SK-N-SH (cell line): Measurements from ENCODE around the gene KLHL21. TPM values are rescaled to one million over a fixed set of nuclear protein-coding genes. Genes with fewer than 3 reads are reported as not detected.

Source experiments
- CTCF ChIA-PET: fragments of 300-600, 350-600 bp; formaldehyde crosslinking; extraction: SDS; loops from one replicate; lab custom pipeline; 2021; lab: Yijun Ruan, JAX
- POLR2A ChIA-PET: fragments of 350-600 bp; sonication (Branson Sonifier 250); formaldehyde crosslinking; extraction: SDS; loops from one replicate; lab custom pipeline; 2020; ENCODE audit warnings: antibody characterized with exemption, inconsistent platforms; lab: Yijun Ruan, JAX
- DNase-seq: peaks from one replicate; pipeline ENCODE4 v3.0.0; 2012
- H2AFZ ChIP-seq: fragments of 200-600 bp; sonication (generic); 2 replicates; pipeline ENCODE4 v1.8.1; 2016; ENCODE audit warnings: antibody characterized with exemption, mild to moderate bottlenecking, low read depth
- H3F3A ChIP-seq: fragments of 200-600 bp; sonication (generic); replicated peaks from 2 replicates; pipeline ENCODE3; 2016; ENCODE audit warnings: antibody characterized with exemption, mild to moderate bottlenecking; ENCODE audit not compliant: insufficient read depth
- H3K27ac ChIP-seq, 2 experiments: fragments of 200-500 bp in 1 of 2; fragments of 200-600 bp in 1 of 2; sonication (Bioruptor generic) in 1 of 2; sonication (generic), shearing (Covaris generic) in 1 of 2; 2 replicates each; pipeline versions ENCODE4 v1.5.1 to v1.6.1; 2014 to 2016; ENCODE audit warnings: low read depth in 2 of 2, inconsistent platforms in 1 of 2, low read length in 1 of 2, mild to moderate bottlenecking in 1 of 2, mixed read lengths in 1 of 2
- H3K27me3 ChIP-seq: fragments of 200-600 bp; sonication (generic), shearing (Covaris generic); 2 replicates; pipeline ENCODE4 v1.6.1; 2016; ENCODE audit warnings: mixed run types; ENCODE audit not compliant: insufficient read depth
- H3K36me3 ChIP-seq, 2 experiments: fragments of 200-500 bp in 1 of 2; fragments of 200-600 bp in 1 of 2; sonication (Bioruptor generic) in 1 of 2; sonication (generic) in 1 of 2; replicated peaks in 1 of 2; 2 replicates each; pipeline versions ENCODE3 to v1.5.1; 2014 to 2016; ENCODE audit warnings: low read length in 1 of 2, mild to moderate bottlenecking in 1 of 2; ENCODE audit not compliant: insufficient read depth in 2 of 2, control insufficient read depth in 1 of 2
- H3K4me1 ChIP-seq, 2 experiments: fragments of 200-500 bp in 1 of 2; fragments of 200-600 bp in 1 of 2; sonication (Bioruptor generic) in 1 of 2; sonication (generic), shearing (Covaris generic) in 1 of 2; 2 replicates each; pipeline versions ENCODE4 v1.5.1 to v1.6.1; 2014 to 2016; ENCODE audit warnings: low read depth in 1 of 2, low read length in 1 of 2, mixed run types in 1 of 2; ENCODE audit not compliant: insufficient read depth in 2 of 2, control insufficient read depth in 1 of 2
- H3K4me2 ChIP-seq: fragments of 200-600 bp; sonication (generic), shearing (Covaris generic); 2 replicates; pipeline ENCODE4 v1.6.1; 2017; ENCODE audit warnings: mixed run types
- H3K4me3 ChIP-seq, 2 experiments: fragments of 200-500 bp in 1 of 2; fragments of 200-600 bp in 1 of 2; sonication (Bioruptor generic) in 1 of 2; sonication (generic), shearing (Covaris generic) in 1 of 2; 2 replicates each; pipeline versions ENCODE4 v1.5.1 to v1.8.1; 2014 to 2016; ENCODE audit warnings: low read depth in 2 of 2, inconsistent platforms in 1 of 2, low read length in 1 of 2, mild to moderate bottlenecking in 1 of 2, mixed read lengths in 1 of 2, moderate library complexity in 1 of 2
- H3K79me2 ChIP-seq: fragments of 200-600 bp; sonication (generic); 2 replicates; pipeline ENCODE4 v1.8.1; 2017; ENCODE audit warnings: mild to moderate bottlenecking; ENCODE audit not compliant: insufficient read depth
- H3K9ac ChIP-seq: fragments of 200-600 bp; sonication (generic); 2 replicates; pipeline ENCODE4 v1.6.1; 2017; ENCODE audit warnings: mixed run types
- H3K9me2 ChIP-seq: fragments of 200-600 bp; sonication (generic); 2 replicates; pipeline ENCODE4 v1.6.1; 2017; ENCODE audit warnings: mixed run types
- H3K9me3 ChIP-seq: fragments of 200-600 bp; sonication (generic); 2 replicates; pipeline ENCODE4 v1.6.1; 2017; ENCODE audit warnings: mixed run types, mild to moderate bottlenecking, moderate library complexity
- H4K20me1 ChIP-seq: fragments of 200-600 bp; sonication (generic); 2 replicates; pipeline ENCODE4 v1.6.1; 2017; ENCODE audit warnings: mild to moderate bottlenecking, mixed run types; ENCODE audit not compliant: insufficient read depth
- EP300 ChIP-seq, 2 experiments: IDR thresholded peaks; 2 replicates each; pipeline versions ENCODE4 v1.4.0 to v1.6.1; 2012; ENCODE audit warnings: borderline replicate concordance in 1 of 2, low read depth in 1 of 2, low read length in 1 of 2
- FOSL2 ChIP-seq: IDR thresholded peaks from 2 replicates; pipeline ENCODE4 v1.4.0; 2012; ENCODE audit warnings: low read depth, mild to moderate bottlenecking, moderate library complexity, borderline replicate concordance
- JUND ChIP-seq: IDR thresholded peaks from 2 replicates; pipeline ENCODE4 v1.4.0; 2012
- NFIC ChIP-seq: IDR thresholded peaks from 2 replicates; pipeline ENCODE4 v1.4.0; 2012; ENCODE audit warnings: borderline replicate concordance
- RAD21 ChIP-seq: IDR thresholded peaks from 2 replicates; pipeline ENCODE4 v1.6.1; 2012; ENCODE audit warnings: mild to moderate bottlenecking, low read length
- REST ChIP-seq: IDR thresholded peaks from 2 replicates; pipeline ENCODE4 v1.6.1; 2012; ENCODE audit warnings: mild to moderate bottlenecking, low read depth, low read length, moderate library complexity
- RFX5 ChIP-seq: IDR thresholded peaks from 2 replicates; pipeline ENCODE4 v1.6.1; 2012; ENCODE audit warnings: mild to moderate bottlenecking, improper control_type of control experiment, low read length
- USF1 ChIP-seq: IDR thresholded peaks from 2 replicates; pipeline ENCODE4 v1.4.0; 2012; ENCODE audit warnings: low read depth, borderline replicate concordance
- WGBS: methylation state at CpG from one replicate; pipeline ENCODE4 v1.1.6; 2017; ENCODE audit warnings: low lambda C conversion rate; 5-methylcytosine and 5-hydroxymethylcytosine counted together
- polyA plus RNA-seq, 3 experiments: library from polyadenylated mRNA; depleted of rRNA; stranded (reverse); fragments of >200 nt; gene quantifications; 2 replicates each; pipeline ENCODE4 v1.2.3, GENCODE V29; 2012

The KLHL21 gene
- polyA plus RNA-seq, 1 of the 3 experiments (the other 2 are of a cell fraction), result 12.5 TPM

- H3K36me3 ChIP-seq, result peaks cover 23 to 37% of the 10 kb centered on the region in 2 experiments
- no peak overlapping the region for H3K9ac ChIP-seq
Observed at GRCh38 chr1:6623269-6623965, 20.7 kb upstream of the KLHL21 start.

More at GRCh38 chr1:6623269-6623965, 20.7 kb upstream of the KLHL21 start:
- DNase-seq, result no peak
- peaks cover 91% of the 10 kb centered on the region for H3K79me2 ChIP-seq
- WGBS, result 62% methylated on average over 14 of the region's 14 CpGs
- H2AFZ ChIP-seq, result no peak overlapping the region
- POLR2A ChIA-PET, result interaction anchor here (1.6 kb wide), 1 partner anchor 29 kb away, joined by 3 read pairs; no protein-coding TSS in a partner anchor
- H3K4me1 ChIP-seq, result peaks cover 0 to 5% of the 10 kb centered on the region in 2 experiments; a peak in 1 of 4 replicates
- H3K4me3 ChIP-seq, result no peak overlapping the region
- TF ChIP-seq RFX5, result no peak
- TF ChIP-seq REST, result no peak
- TF ChIP-seq EP300 (IDR thresholded peaks at IDR 0.05; ENCODE audit: borderline replicate concordance in 1 of 2, low read depth in 1 of 2, low read length in 1 of 2), result no peak
- TF ChIP-seq JUND, result no peak
- 0 out of 2 replicates have a peak, but pooled peaks have one; percentile 9 for TF ChIP-seq FOSL2
- peak; percentile 27; the same call in 1 of the 2 replicates for TF ChIP-seq NFIC
- no peak for TF ChIP-seq USF1
- TF ChIP-seq RAD21, result no peak
- TF ChIP-seq, all 33 proteins: peak for 2
- Histone ChIP-seq H3K4me2 (no peak overlapping the region; the same call in 1 of the 2 replicates), H3F3A (peaks cover 23% of the 10 kb centered on the region), H3K27ac (peak overlapping the region; percentile 9 to 59; a peak in 3 of 4 replicates), H3K27me3 (no peaks in the 10 kb centered on the region), H3K9me3 (no peaks in the 10 kb centered on the region), H3K9me2 (no peaks in the 10 kb centered on the region), H4K20me1 (peaks cover 24% of the 10 kb centered on the region)
- CTCF ChIA-PET, result interaction anchor here (1.1 to 3.1 kb wide), 6 partner anchors 7 to 78 kb away, joined by 3 to 10 read pairs (median 5); partner anchors contain the start of genes DNAJC11, NOL9 and TAS1R1
